Neural progenitor cell (in vitro differentiated cells): ENCODE results near the gene TSHZ1. TPM values are rescaled to one million over a fixed set of nuclear protein-coding genes. Genes with fewer than 3 reads are reported as not detected.

Experiments
- DNase-seq: peaks from one replicate; pipeline ENCODE4 v3.0.0-alpha.2; 2016; ENCODE audit warnings: low spot score
- H2AFZ ChIP-seq: fragments of 200-600 bp; sonication (generic); replicated peaks from 2 replicates; pipeline ENCODE4 v1.6.1; 2016; ENCODE audit warnings: antibody characterized with exemption
- H3F3A ChIP-seq: fragments of 200-600 bp; sonication (generic); 2 replicates; pipeline ENCODE4 v1.6.1; 2016; ENCODE audit warnings: antibody characterized with exemption, low read depth
- H3K27ac ChIP-seq: fragments of 200-600 bp; sonication (generic); 2 replicates; pipeline ENCODE4 v1.5.1; 2016; ENCODE audit warnings: mild to moderate bottlenecking
- H3K27me3 ChIP-seq: fragments of 200-600 bp; sonication (generic); 2 replicates; pipeline ENCODE4 v1.6.1; 2016; ENCODE audit warnings: mild to moderate bottlenecking, moderate library complexity
- H3K36me3 ChIP-seq: fragments of 200-600 bp; sonication (generic); 2 replicates; pipeline ENCODE4 v1.5.1; 2016
- H3K4me1 ChIP-seq: fragments of 200-600 bp; sonication (generic); 2 replicates; pipeline ENCODE4 v1.6.1; 2016; ENCODE audit warnings: mixed run types
- H3K4me2 ChIP-seq: fragments of 200-600 bp; sonication (generic); 2 replicates; pipeline ENCODE4 v1.6.1; 2016
- H3K4me3 ChIP-seq: fragments of 200-600 bp; sonication (generic); 2 replicates; pipeline ENCODE4 v1.5.1; 2016
- H3K79me2 ChIP-seq: fragments of 200-600 bp; sonication (generic); 2 replicates; pipeline ENCODE4 v1.6.1; 2016; ENCODE audit warnings: low read depth
- H3K9ac ChIP-seq: fragments of 200-600 bp; sonication (generic); 2 replicates; pipeline ENCODE4 v1.6.1; 2016
- H3K9me3 ChIP-seq: fragments of 200-600 bp; sonication (generic); 2 replicates; pipeline ENCODE4 v1.5.1; 2016; ENCODE audit warnings: low read depth
- H4K20me1 ChIP-seq: fragments of 200-600 bp; sonication (generic); 2 replicates; pipeline ENCODE4 v1.6.1; 2016; ENCODE audit warnings: low read depth
- H3K27ac Mint-ChIP-seq: 3 replicates; pipeline ENCODE4 v1.8.0; 2021; ENCODE audit warnings: mixed read lengths
- H3K27me3 Mint-ChIP-seq: 2 replicates; pipeline ENCODE4 v1.8.0; 2022; ENCODE audit warnings: low read depth, mild to moderate bottlenecking, inconsistent platforms, moderate library complexity, mixed read lengths; ENCODE audit not compliant: insufficient read depth
- H3K36me3 Mint-ChIP-seq: 3 replicates; pipeline ENCODE4 v1.8.0; 2021; ENCODE audit warnings: mixed read lengths
- H3K4me1 Mint-ChIP-seq: 3 replicates; pipeline ENCODE4 v1.8.0; 2021; ENCODE audit warnings: mixed read lengths
- H3K4me3 Mint-ChIP-seq: 3 replicates; pipeline ENCODE4 v1.8.0; 2021; ENCODE audit warnings: mild to moderate bottlenecking, moderate library complexity, mixed read lengths
- H3K9me3 Mint-ChIP-seq: 3 replicates; pipeline ENCODE4 v1.8.0; 2020; ENCODE audit warnings: mixed read lengths
- CTCF ChIP-seq: fragments of 200-600 bp; sonication (generic); IDR thresholded peaks from 2 replicates; pipeline ENCODE4 v1.5.1; 2017; ENCODE audit warnings: antibody characterized with exemption, mild to moderate bottlenecking
- EZH2 ChIP-seq: fragments of 200-600 bp; sonication (generic); IDR thresholded peaks from 2 replicates; pipeline ENCODE4 v1.6.1; 2017; ENCODE audit warnings: antibody characterized with exemption, mild to moderate bottlenecking, moderate library complexity
- EZH2phosphoT487 ChIP-seq: fragments of 200-600 bp; sonication (generic); IDR thresholded peaks from 2 replicates; pipeline ENCODE4 v1.6.1; 2017; ENCODE audit warnings: antibody characterized with exemption
- total RNA-seq: library from RNA; depleted of rRNA; stranded (reverse); fragments of >200 nt; gene quantifications from 2 replicates; pipeline ENCODE4 v1.2.3, GENCODE V29; 2015; ENCODE audit warnings: low replicate concordance

TSHZ1 gene
- total RNA-seq, 1 donor from 2014 or later = 0.06 TPM

GRCh38 chr18:75204732-75205513, 5.7 kb upstream of the TSHZ1 start:
- H3K4me1 ChIP-seq = peaks cover 26% of the 10 kb centered on the region
- no peaks in the 10 kb centered on the region for H3K9me3 ChIP-seq
- H3K9ac ChIP-seq = no peak overlapping the region
- Mint-ChIP-seq H3K4me1 (peaks cover 29% of the 10 kb centered on the region), H3K27ac (no peak overlapping the region), H3K27me3 (peaks cover 54% of the 10 kb centered on the region), H3K4me3 (peak overlapping the region; percentile 76), H3K36me3 (peaks cover 8% of the 10 kb centered on the region), H3K9me3 (no peaks in the 10 kb centered on the region)
- H3K27me3 ChIP-seq = peaks cover 87% of the 10 kb centered on the region
- H3K4me3 ChIP-seq = peak overlapping the region; percentile 28
- no peak overlapping the region for H2AFZ ChIP-seq
- peaks cover 70% of the 10 kb centered on the region for H4K20me1 ChIP-seq
- H3K36me3 ChIP-seq = no peaks in the 10 kb centered on the region
- H3K4me2 ChIP-seq = peak overlapping the region; percentile 75
- H3F3A ChIP-seq = peaks cover 15% of the 10 kb centered on the region
- no peaks in the 10 kb centered on the region for H3K79me2 ChIP-seq
- H3K27ac ChIP-seq = no peak overlapping the region
- TF ChIP-seq CTCF (no peak), EZH2 (peak; percentile 94), EZH2phosphoT487 (peak; percentile 92)
- DNase-seq = peak; percentile 38

GRCh38 chr18:75205514-75206132, 5.0 kb upstream of the TSHZ1 start:
- Histone ChIP-seq H3K4me1 (peaks cover 33% of the 10 kb centered on the region), H3K4me3 (peak overlapping the region; percentile 28), H3K4me2 (peak overlapping the region; percentile 75), H3K9me3 (no peaks in the 10 kb centered on the region), H3K27me3 (peaks cover 93% of the 10 kb centered on the region), H4K20me1 (peaks cover 70% of the 10 kb centered on the region), H3K9ac (no peak overlapping the region), H3K36me3 (no peaks in the 10 kb centered on the region), H3F3A (peaks cover 22% of the 10 kb centered on the region), H3K27ac (no peak overlapping the region), H2AFZ (no peak overlapping the region), H3K79me2 (no peaks in the 10 kb centered on the region)
- peaks cover 8% of the 10 kb centered on the region for H3K36me3 Mint-ChIP-seq
- H3K4me1 Mint-ChIP-seq = peaks cover 35% of the 10 kb centered on the region
- peak overlapping the region; percentile 76 for H3K4me3 Mint-ChIP-seq
- peak; percentile 43 for DNase-seq
- no peaks in the 10 kb centered on the region for H3K9me3 Mint-ChIP-seq
- peak; percentile 68 for TF ChIP-seq EZH2phosphoT487
- no peak for TF ChIP-seq CTCF
- TF ChIP-seq EZH2 = peak; percentile 60
- H3K27me3 Mint-ChIP-seq = peaks cover 53% of the 10 kb centered on the region
- H3K27ac Mint-ChIP-seq = no peak overlapping the region

GRCh38 chr18:75206452-75207309, 3.9 kb upstream of the TSHZ1 start:
- H3K36me3 Mint-ChIP-seq = peaks cover 2% of the 10 kb centered on the region
- peak overlapping the region; percentile 95 for H3K4me3 Mint-ChIP-seq
- H3K9me3 Mint-ChIP-seq = no peaks in the 10 kb centered on the region
- no peaks in the 10 kb centered on the region for H3K9me3 ChIP-seq
- H3K27me3 Mint-ChIP-seq = peaks cover 52% of the 10 kb centered on the region
- H2AFZ ChIP-seq = no peak overlapping the region
- peaks cover 35% of the 10 kb centered on the region for H3K4me1 Mint-ChIP-seq
- peak overlapping the region; percentile 100 for H3K4me2 ChIP-seq
- H3K36me3 ChIP-seq = no peaks in the 10 kb centered on the region
- H3K27ac ChIP-seq = no peak overlapping the region
- no peaks in the 10 kb centered on the region for H3K79me2 ChIP-seq
- no peak overlapping the region for H3K9ac ChIP-seq
- peaks cover 28% of the 10 kb centered on the region for H3F3A ChIP-seq
- TF ChIP-seq EZH2 (peak; percentile 2), EZH2phosphoT487 (no peak)
- peaks cover 90% of the 10 kb centered on the region for H3K27me3 ChIP-seq
- H3K4me1 ChIP-seq = peaks cover 36% of the 10 kb centered on the region
- peaks cover 65% of the 10 kb centered on the region for H4K20me1 ChIP-seq
- no peak overlapping the region for H3K4me3 ChIP-seq
- no peak for DNase-seq
- H3K27ac Mint-ChIP-seq = no peak overlapping the region
